Body of pancreas (tissue), 4 donors: ENCODE results near the gene BIRC5. TPM values are rescaled to one million over a fixed set of nuclear protein-coding genes. Genes with fewer than 3 reads are reported as not detected.
A peak's percentile ranks its signal among the peaks of the same experiment; 100 is the strongest.

Experiments used
- ATAC-seq: fragments of 150-250 bp; one replicate; pipeline ENCODE4 v1.9.1; 2016
- DNase-seq, 4 donors: peaks; one replicate each; pipeline ENCODE4 v3.0.0-alpha.2; 2019
- H3K27ac ChIP-seq, 4 donors: fragments of 200-600 bp; sonication (generic); 1 replicate in 3 of 4; 2 replicates in 1 of 4; pipeline versions ENCODE4 v1.5.1 to v1.6.1; 2016 to 2019; ENCODE audit warnings: mild to moderate bottlenecking in 1 of 4, mixed read lengths in 1 of 4, moderate library complexity in 1 of 4
- H3K27me3 ChIP-seq, 2 donors: fragments of 200-600 bp; sonication (generic); one replicate each; pipeline ENCODE4 v1.6.0; 2016; ENCODE audit warnings: mild to moderate bottlenecking in 1 of 2
- H3K36me3 ChIP-seq, 2 donors: fragments of 200-600 bp; sonication (generic); replicated peaks in 1 of 2; 2 replicates each; pipeline ENCODE4 v1.5.1; 2016; ENCODE audit warnings: low read depth in 2 of 2; ENCODE audit not compliant: insufficient read depth in 1 of 2
- H3K4me1 ChIP-seq: fragments of 200-600 bp; sonication (generic); one replicate; pipeline ENCODE4 v1.6.0; 2016
- H3K4me3 ChIP-seq, 2 donors: fragments of 200-600 bp; sonication (generic); 1 replicate in 1 of 2; 2 replicates in 1 of 2; pipeline ENCODE4 v1.5.1; 2016 to 2019
- H3K9me3 ChIP-seq, 3 donors: fragments of 200-600 bp; sonication (generic); 1 replicate in 2 of 3; 2 replicates in 1 of 3; pipeline ENCODE4 v1.5.1; 2016
- POLR2A ChIP-seq, 3 donors: fragments of 450-650 bp; IDR thresholded peaks; one replicate each; pipeline ENCODE4 v1.6.1; 2016; ENCODE audit warnings: antibody characterized with exemption in 3 of 3, mild to moderate bottlenecking in 2 of 3
- WGBS, 2 donors: methylation state at CpG; one replicate each; pipeline ENCODE4 v1.1.5; 2017; 5-methylcytosine and 5-hydroxymethylcytosine counted together
- intact Hi-C: fragments of 100-400 bp; cut with DNase I; formaldehyde crosslinking; loops from one replicate; pipeline ENCODE4 v1.15.1; 2023
- total RNA-seq, 2 donors: library from RNA; depleted of rRNA; stranded (reverse); fragments of >200 nt; gene quantifications; one replicate each; pipeline ENCODE4 v1.1.0, GENCODE V29; 2016
- TF ChIP-seq, protein P1 (sequence below), 7 experiments: fragments of 450-650 bp in 4 of 7; fragments of 200-600 bp in 3 of 7; sonication (generic) in 3 of 7; IDR thresholded peaks; one replicate each; pipeline ENCODE4 v1.5.1; 2016 to 2019; ENCODE audit warnings: antibody characterized with exemption in 7 of 7

The BIRC5 gene
- total RNA-seq, 2 donors from 2014 or later = not detected

DNA sequence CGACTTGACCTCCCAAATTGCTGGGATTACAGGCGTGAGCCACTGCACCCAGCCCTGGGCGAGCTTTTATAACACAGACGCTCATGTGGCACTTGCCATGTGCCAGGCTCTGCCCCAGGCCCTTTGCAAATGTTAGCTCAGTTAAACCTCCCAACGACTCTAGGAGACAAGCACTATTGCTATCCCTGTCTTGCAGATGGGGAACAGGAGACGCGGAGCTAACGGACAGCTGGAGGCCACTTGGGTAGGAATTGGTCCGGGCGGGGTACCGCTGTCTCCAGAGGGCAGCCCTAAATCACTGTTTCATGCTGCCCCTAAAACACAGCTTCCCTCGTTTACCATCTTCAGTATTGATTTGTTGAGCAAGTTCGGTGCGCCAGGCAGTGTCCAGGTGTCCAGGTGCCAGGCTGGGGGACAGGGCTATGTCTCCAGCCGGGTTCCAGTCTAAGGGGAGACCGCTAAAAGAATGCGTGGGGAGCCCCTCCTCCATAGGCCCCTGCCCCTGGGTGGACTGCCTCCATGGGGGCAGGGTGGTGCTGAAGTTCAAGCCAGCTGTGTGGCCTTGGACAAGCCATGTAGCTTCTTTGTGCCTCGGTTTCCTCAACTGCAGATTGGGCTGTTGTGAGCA is 41.1 kb downstream of the BIRC5 start:
- 65 to 75% methylated on average over 11 to 17 of the region's 18 CpGs for WGBS, 2 donors
- Histone ChIP-seq H3K4me3 (no peak overlapping the region), H3K27me3 (no peaks in the 10 kb centered on the region), H3K9me3 (no peaks in the 10 kb centered on the region), H3K4me1 (peaks cover 23% of the 10 kb centered on the region), H3K27ac (no peak overlapping the region), H3K36me3 (no peaks in the 10 kb centered on the region)
- no peak for TF ChIP-seq POLR2A (IDR thresholded peaks at IDR 0.05)
- TF ChIP-seq, protein P1, sequence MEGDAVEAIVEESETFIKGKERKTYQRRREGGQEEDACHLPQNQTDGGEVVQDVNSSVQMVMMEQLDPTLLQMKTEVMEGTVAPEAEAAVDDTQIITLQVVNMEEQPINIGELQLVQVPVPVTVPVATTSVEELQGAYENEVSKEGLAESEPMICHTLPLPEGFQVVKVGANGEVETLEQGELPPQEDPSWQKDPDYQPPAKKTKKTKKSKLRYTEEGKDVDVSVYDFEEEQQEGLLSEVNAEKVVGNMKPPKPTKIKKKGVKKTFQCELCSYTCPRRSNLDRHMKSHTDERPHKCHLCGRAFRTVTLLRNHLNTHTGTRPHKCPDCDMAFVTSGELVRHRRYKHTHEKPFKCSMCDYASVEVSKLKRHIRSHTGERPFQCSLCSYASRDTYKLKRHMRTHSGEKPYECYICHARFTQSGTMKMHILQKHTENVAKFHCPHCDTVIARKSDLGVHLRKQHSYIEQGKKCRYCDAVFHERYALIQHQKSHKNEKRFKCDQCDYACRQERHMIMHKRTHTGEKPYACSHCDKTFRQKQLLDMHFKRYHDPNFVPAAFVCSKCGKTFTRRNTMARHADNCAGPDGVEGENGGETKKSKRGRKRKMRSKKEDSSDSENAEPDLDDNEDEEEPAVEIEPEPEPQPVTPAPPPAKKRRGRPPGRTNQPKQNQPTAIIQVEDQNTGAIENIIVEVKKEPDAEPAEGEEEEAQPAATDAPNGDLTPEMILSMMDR (IDR thresholded peaks at IDR 0.05) = no peak
- intact Hi-C loops = no loop called here
- no peak for DNase-seq
- ATAC-seq = no peak

DNA sequence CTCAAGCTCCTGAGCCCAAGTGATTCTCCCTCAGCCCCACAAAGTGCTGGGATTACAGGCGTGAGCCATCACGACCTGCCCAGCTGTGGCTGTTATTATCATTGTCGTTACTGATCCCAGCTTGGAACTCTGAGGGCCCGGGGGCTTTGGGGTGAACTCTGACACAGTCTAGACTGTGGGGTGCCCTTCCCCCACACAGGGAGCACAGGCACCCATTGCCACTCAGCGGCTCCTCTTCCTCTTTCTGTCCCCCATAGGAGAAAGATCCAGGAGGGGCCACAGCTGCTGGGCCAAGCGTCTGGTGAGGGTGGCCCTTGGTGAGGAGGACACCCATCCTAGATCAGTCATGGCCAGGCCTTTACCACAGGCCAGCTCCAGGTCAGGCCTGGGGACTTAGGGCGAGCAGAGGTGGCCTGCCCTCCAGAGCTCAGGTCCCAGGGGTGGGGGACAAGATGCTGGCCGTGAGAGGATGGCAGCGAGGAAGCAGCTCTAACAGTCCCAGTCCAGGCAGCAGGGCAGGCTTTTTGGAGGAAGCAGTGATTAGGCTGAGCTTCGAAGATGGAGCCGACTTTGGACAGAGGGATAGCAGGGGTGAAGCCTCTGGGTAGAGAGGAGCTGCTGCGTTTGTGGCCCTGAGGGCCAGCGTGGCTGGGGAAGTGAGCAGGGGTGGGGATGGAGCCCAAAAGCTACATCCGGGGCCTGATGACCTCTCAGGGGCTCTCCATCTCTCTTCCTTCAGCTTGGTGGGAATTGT is 42.1 kb downstream of the BIRC5 start:
- no peaks in the 10 kb centered on the region for H3K36me3 ChIP-seq
- DNase-seq = no peak
- no peak for ATAC-seq
- H3K9me3 ChIP-seq = no peaks in the 10 kb centered on the region
- peaks cover 16% of the 10 kb centered on the region for H3K4me1 ChIP-seq
- no peaks in the 10 kb centered on the region for H3K27me3 ChIP-seq
- intact Hi-C loops = no loop called here
- no peak for TF ChIP-seq POLR2A (IDR thresholded peaks at IDR 0.05)
- TF ChIP-seq, protein P1 (IDR thresholded peaks at IDR 0.05) = no peak
- 67 to 80% methylated on average over 12 to 14 of the region's 14 CpGs for WGBS, 2 donors
- H3K4me3 ChIP-seq = no peak overlapping the region
- no peak overlapping the region for H3K27ac ChIP-seq

DNA sequence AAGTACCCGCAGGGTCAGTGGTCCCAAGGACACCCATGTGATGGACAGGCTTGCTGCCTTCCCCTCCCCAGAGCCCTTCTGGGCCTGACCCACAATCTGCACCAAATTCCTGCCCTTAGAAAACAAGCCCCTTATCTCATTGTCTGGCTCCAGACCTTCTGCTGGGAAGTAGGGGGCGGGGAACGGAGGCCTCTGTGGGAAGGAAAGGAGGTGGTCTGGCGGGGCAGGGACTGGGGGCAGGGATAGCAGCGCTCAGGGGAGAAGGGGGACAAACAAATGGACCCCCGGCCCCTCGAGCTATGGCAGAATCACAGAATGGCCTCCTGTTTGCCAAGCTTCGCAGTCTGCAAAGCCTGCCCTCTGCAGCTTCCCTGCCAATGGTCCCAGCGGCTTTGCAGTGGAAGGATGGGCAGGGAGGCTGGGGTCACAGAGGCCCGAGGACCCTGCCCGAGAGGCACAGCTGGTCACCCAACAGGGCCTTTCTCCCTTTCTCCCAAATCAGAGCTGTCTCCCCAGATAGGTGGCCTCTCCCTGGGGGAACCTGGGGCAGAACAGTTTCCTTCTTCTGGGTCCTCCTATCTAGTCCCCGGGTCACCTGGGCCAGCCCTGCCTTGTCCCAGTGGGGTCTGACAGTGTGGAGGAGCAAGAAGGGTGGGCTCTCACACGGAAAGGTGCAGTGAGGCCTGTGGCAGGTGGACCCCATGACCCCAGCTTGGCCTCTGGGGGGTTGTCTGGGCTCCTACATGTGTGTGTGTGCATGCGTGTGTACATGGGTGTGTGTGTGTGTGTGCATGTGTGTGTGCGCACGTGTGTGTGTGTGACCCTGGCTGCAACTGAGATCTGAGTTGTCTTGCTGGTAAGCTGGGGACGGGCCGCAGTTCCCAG is 42.9 kb downstream of the BIRC5 start:
- no peak for ATAC-seq
- H3K27ac ChIP-seq = no peak overlapping the region
- 59 to 80% methylated on average over 8 to 17 of the region's 18 CpGs for WGBS, 2 donors
- no peaks in the 10 kb centered on the region for H3K36me3 ChIP-seq
- no peak for TF ChIP-seq POLR2A (IDR thresholded peaks at IDR 0.05)
- TF ChIP-seq, protein P1 (IDR thresholded peaks at IDR 0.05) = no peak
- no peaks in the 10 kb centered on the region for H3K27me3 ChIP-seq
- DNase-seq = peak in 1 of 4 donors; percentile 11
- peaks cover 11% of the 10 kb centered on the region for H3K4me1 ChIP-seq
- H3K4me3 ChIP-seq = no peak overlapping the region
- no peaks in the 10 kb centered on the region for H3K9me3 ChIP-seq
- intact Hi-C loops = no loop called here

DNA sequence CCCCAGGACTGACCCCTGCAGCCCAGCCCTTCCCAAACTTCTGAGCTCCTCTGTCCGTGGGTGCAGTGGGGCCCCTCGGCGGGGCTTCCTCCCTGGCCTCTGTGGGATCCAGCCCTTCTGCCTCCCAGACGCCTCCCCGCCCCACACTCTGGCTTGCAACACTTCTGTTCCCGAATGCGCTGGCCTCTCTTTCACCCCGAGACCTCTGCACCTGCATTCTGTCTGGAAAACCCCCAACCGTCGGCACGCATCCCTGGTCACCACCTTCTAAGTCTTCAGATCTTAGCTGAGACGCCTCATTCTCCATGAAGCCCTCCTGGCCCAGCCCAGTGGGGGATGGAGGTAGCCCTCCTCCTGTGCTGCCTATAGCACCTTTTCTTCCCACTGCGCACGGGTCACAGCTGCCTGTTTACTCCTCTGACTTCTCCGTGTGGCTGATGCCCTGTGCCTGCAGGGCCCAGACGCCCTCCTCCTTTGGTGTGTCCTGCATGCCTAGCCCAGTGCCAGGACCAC is 43.8 kb downstream of the BIRC5 start:
- ATAC-seq (no peak), DNase-seq (peak in 1 of 4 donors; percentile 47)
- H3K4me1 ChIP-seq = peaks cover 10% of the 10 kb centered on the region
- 55 to 63% methylated on average over 16 of the region's 16 CpGs for WGBS, 2 donors
- TF ChIP-seq, protein P1 (IDR thresholded peaks at IDR 0.05) = no peak
- TF ChIP-seq POLR2A (IDR thresholded peaks at IDR 0.05) = no peak
- H3K27ac ChIP-seq = peak overlapping the region in 2 of 4 donors; percentile 9 to 59
- intact Hi-C loops = no loop called here
- no peak overlapping the region for H3K4me3 ChIP-seq
- H3K27me3 ChIP-seq = no peaks in the 10 kb centered on the region
- no peaks in the 10 kb centered on the region for H3K36me3 ChIP-seq
- no peaks in the 10 kb centered on the region for H3K9me3 ChIP-seq
